HepG2 (cell line): ENCODE results near the gene SMAD6. TPM values are rescaled to one million over a fixed set of nuclear protein-coding genes. Genes with fewer than 3 reads are reported as not detected.

ENCODE experiments used
- ATAC-seq: fragments of 200-7000 bp; cut with Tn5 transposase; 3 replicates; pipeline ENCODE4 v1.9.1; 2020; ENCODE audit warnings: mild to moderate bottlenecking, moderate library complexity
- BruUV-seq: library from RNA; stranded (reverse); fragments of 400-500 nt; replicated peaks from 2 replicates; lab custom pipeline; 2021; lab: Mats Ljungman, UMichigan
- CTCF ChIA-PET: fragments of 300-600 bp; formaldehyde crosslinking; extraction: SDS; loops from one replicate; lab custom pipeline; 2021; ENCODE audit warnings: low total read pairs, inconsistent platforms, low intra/inter-chr PET ratio; lab: Yijun Ruan, JAX
- POLR2A ChIA-PET: fragments of 350-600 bp; sonication (Branson Sonifier 250); formaldehyde crosslinking; loops from one replicate; lab custom pipeline; 2020; ENCODE audit warnings: antibody characterized with exemption, inconsistent platforms; lab: Yijun Ruan, JAX
- DNase-seq: peaks from one replicate; pipeline ENCODE4 v3.0.0-alpha.2; 2015; ENCODE audit warnings: low spot score
- FAIRE-seq: peaks from 3 replicates; lab custom pipeline; 2011; peaks lifted over from hg19 to GRCh38; lab: Jason Lieb, UNC
- H2AFZ ChIP-seq: one replicate; pipeline ENCODE4 v1.6.1; 2011; ENCODE audit warnings: low read length, inconsistent platforms
- H3K27ac ChIP-seq: fragments of 300-600 bp; 3 replicates; pipeline ENCODE4 v1.8.0; 2011; ENCODE audit warnings: mixed run types, mild to moderate bottlenecking, mixed read lengths, low read length, inconsistent platforms; ENCODE audit not compliant: insufficient read depth; ENCODE audit errors: extremely low read length
- H3K27me3 ChIP-seq, 2 experiments: fragments of 200-600 bp in 1 of 2; 2 replicates in 1 of 2; 3 replicates in 1 of 2; pipeline versions ENCODE4 v1.6.0 to v1.8.0; 2011; ENCODE audit warnings: low read length in 2 of 2, mild to moderate bottlenecking in 2 of 2, moderate library complexity in 2 of 2, inconsistent platforms in 1 of 2; ENCODE audit not compliant: insufficient read depth in 2 of 2, control insufficient read depth in 1 of 2
- H3K36me3 ChIP-seq, 2 experiments: fragments of 200-600 bp in 1 of 2; replicated peaks in 1 of 2; 2 replicates in 1 of 2; 3 replicates in 1 of 2; pipeline versions ENCODE4 v1.5.1 to v1.8.0; 2011; ENCODE audit warnings: low read length in 2 of 2, inconsistent platforms in 1 of 2; ENCODE audit not compliant: insufficient read depth in 2 of 2, control insufficient read depth in 1 of 2
- H3K4me1 ChIP-seq: 2 replicates; pipeline ENCODE4 v1.5.1; 2012; ENCODE audit warnings: low read length, inconsistent platforms; ENCODE audit not compliant: insufficient read depth
- H3K4me2 ChIP-seq: 2 replicates; pipeline ENCODE4 v1.6.0; 2011; ENCODE audit warnings: low read depth, low read length, inconsistent platforms
- H3K4me3 ChIP-seq, 3 experiments: fragments of 200-600 bp in 1 of 3; sonication (generic), shearing (Covaris generic) in 1 of 3; replicated peaks in 1 of 3; 2 replicates each; pipeline ENCODE4 v1.5.1; 2011 to 2016; ENCODE audit warnings: low read length in 3 of 3, inconsistent platforms in 2 of 3, low read depth in 2 of 3, mild to moderate bottlenecking in 2 of 3, control low read depth in 1 of 3, mixed read lengths in 1 of 3; ENCODE audit not compliant: insufficient read depth in 1 of 3
- H3K79me2 ChIP-seq: one replicate; pipeline ENCODE4 v1.6.1; 2011; ENCODE audit warnings: low read length, inconsistent platforms; ENCODE audit not compliant: insufficient read depth
- H3K9ac ChIP-seq: 2 replicates; pipeline ENCODE4 v1.6.0; 2011; ENCODE audit warnings: mild to moderate bottlenecking, low read depth, low read length, inconsistent platforms; ENCODE audit not compliant: insufficient read depth
- H3K9me3 ChIP-seq: 2 replicates; pipeline ENCODE4 v1.5.1; 2012; ENCODE audit warnings: mild to moderate bottlenecking, low read length
- H4K20me1 ChIP-seq: 2 replicates; pipeline ENCODE4 v1.6.0; 2011; ENCODE audit warnings: inconsistent platforms, mild to moderate bottlenecking, low read length, moderate library complexity; ENCODE audit not compliant: insufficient read depth
- CTCF ChIP-seq: sonication (generic); formaldehyde crosslinking; IDR thresholded peaks from 2 replicates; pipeline ENCODE4 v1.5.0; 2020; ENCODE audit warnings: mild to moderate bottlenecking, missing genetic modification reagents, moderate library complexity
- DNMT1 ChIP-seq: sonication (generic); formaldehyde crosslinking; IDR thresholded peaks from 2 replicates; pipeline ENCODE4 v1.5.1; 2020; ENCODE audit warnings: mild to moderate bottlenecking, missing genetic modification reagents
- MAX ChIP-seq: IDR thresholded peaks from 2 replicates; pipeline ENCODE4 v1.6.1; 2012; ENCODE audit warnings: inconsistent platforms
- SNAPC5 ChIP-seq: sonication (generic); formaldehyde crosslinking; IDR thresholded peaks from 2 replicates; pipeline ENCODE4 v1.8.1; 2023; ENCODE audit warnings: mild to moderate bottlenecking, missing genetic modification reagents, borderline replicate concordance
- ZBTB43 ChIP-seq: sonication (generic); formaldehyde crosslinking; conservative IDR thresholded peaks from 2 replicates; pipeline ENCODE4 v1.4.0; 2020; ENCODE audit warnings: missing genetic modification reagents
- ZNF18 ChIP-seq: sonication (generic); formaldehyde crosslinking; IDR thresholded peaks from 2 replicates; pipeline ENCODE4 v1.8.0; 2022; ENCODE audit warnings: mild to moderate bottlenecking, missing genetic modification reagents; ENCODE audit not compliant: insufficient replicate concordance
- WGBS: methylation state at CpG from one replicate; pipeline ENCODE4 v1.1.6; 2017; ENCODE audit warnings: low lambda C conversion rate; 5-methylcytosine and 5-hydroxymethylcytosine counted together
- in situ Hi-C: cut with HindIII; loops from 2 replicates; pipeline ENCODE4 v1.10.0; 2017; ENCODE audit warnings: low pct_unique_long_range_greater_than_20kb; ENCODE audit not compliant: extremely low pct_ligation_motif_present
- intact Hi-C: fragments of 100-400 bp; cut with micrococcal nuclease; formaldehyde crosslinking; loops from one replicate; pipeline ENCODE4 v1.10.0; 2022; ENCODE audit not compliant: unreplicated experiment
- polyA plus RNA-seq, 8 experiments: library from polyadenylated mRNA; depleted of rRNA in 3 of 8; stranded (reverse) in 7 of 8; unstranded in 1 of 8; fragments of >200 nt; fragmentation: Illumina TruSeq in 4 of 8; extraction: Trizol in 4 of 8; gene quantifications; 2 replicates each; pipeline versions ENCODE4 v1.2.1 to v1.2.3, GENCODE V29; 2011 to 2016; ENCODE audit warnings: low read depth in 4 of 8, missing spikeins in 1 of 8, mixed read lengths in 1 of 8; ENCODE audit not compliant: insufficient read depth in 1 of 8
- total RNA-seq, 5 experiments: library from RNA; depleted of rRNA; stranded (reverse); fragments of >200 nt; fragmentation: Illumina TruSeq; extraction: Trizol; gene quantifications; 2 replicates each; pipeline ENCODE4 v1.2.3, GENCODE V29; 2016; ENCODE audit warnings: low read depth in 1 of 5

SMAD6 gene
- total and polyA plus RNA-seq, 2 of the 13 experiments (the other 11 are each of a cell fraction or from before 2014, with no cell fraction given) = 3.3 to 4.4 TPM

- TF ChIP-seq ZBTB43 (CRISPR knock-in tag) = no peak
- TF ChIP-seq ZNF18 (CRISPR knock-in tag) = no peak
- TF ChIP-seq SNAPC5 (CRISPR knock-in tag) = no peak
- TF ChIP-seq DNMT1 = no peak
- no peak for TF ChIP-seq CTCF (CRISPR knock-in tag)
These were observed 128.8 kb downstream of the SMAD6 start (continued) for GRCh38 chr15:66830823-66831222.

- ChIA-PET CTCF (no interaction called here), POLR2A (no interaction called here)
- DNase-seq = no peak
- no peak overlapping the region for H3K4me3 ChIP-seq
- H4K20me1 ChIP-seq = no peaks in the 10 kb centered on the region
- no peak overlapping the region for H3K9ac ChIP-seq
- no peaks in the 10 kb centered on the region for H3K36me3 ChIP-seq
- no peak for ATAC-seq
- H3K27ac ChIP-seq = no peak overlapping the region
- H2AFZ ChIP-seq = no peak overlapping the region
- 32% methylated on average over 4 of the region's 4 CpGs for WGBS
- no peak for TF ChIP-seq MAX
- peaks cover 2 to 14% of the 10 kb centered on the region in 2 experiments; a peak in 3 of 5 replicates for H3K27me3 ChIP-seq
- H3K4me2 ChIP-seq = no peak overlapping the region
- H3K9me3 ChIP-seq = no peaks in the 10 kb centered on the region
- no peaks in the 10 kb centered on the region for H3K79me2 ChIP-seq
- peaks cover 6% of the 10 kb centered on the region; the same call in 1 of the 2 replicates for H3K4me1 ChIP-seq
- intact Hi-C loops (no loop called here), in situ Hi-C loops (no loop called here)
- no TSS peak for BruUV-seq
- no peak for FAIRE-seq
These were observed 129.3 kb downstream of the SMAD6 start for GRCh38 chr15:66831289-66831688.
